Choroid plexus epithelial cell (primary cell): Measurements from ENCODE around the gene DMRT1.

Experiments
- DNase-seq: peaks from one replicate; pipeline ENCODE4 v3.0.0-alpha.2; 2010; ENCODE audit warnings: low read depth
- H3K4me3 ChIP-seq: 2 replicates; pipeline ENCODE4 v1.5.1; 2011; ENCODE audit warnings: low read depth, mild to moderate bottlenecking, control low read depth, low read length, moderate library complexity
- TF ChIP-seq, protein P1 (sequence below): conservative IDR thresholded peaks from 2 replicates; pipeline ENCODE4 v1.5.1; 2011; ENCODE audit warnings: low read depth, mild to moderate bottlenecking, control low read depth, inconsistent platforms, low read length, moderate library complexity

DMRT1 gene

DNA sequence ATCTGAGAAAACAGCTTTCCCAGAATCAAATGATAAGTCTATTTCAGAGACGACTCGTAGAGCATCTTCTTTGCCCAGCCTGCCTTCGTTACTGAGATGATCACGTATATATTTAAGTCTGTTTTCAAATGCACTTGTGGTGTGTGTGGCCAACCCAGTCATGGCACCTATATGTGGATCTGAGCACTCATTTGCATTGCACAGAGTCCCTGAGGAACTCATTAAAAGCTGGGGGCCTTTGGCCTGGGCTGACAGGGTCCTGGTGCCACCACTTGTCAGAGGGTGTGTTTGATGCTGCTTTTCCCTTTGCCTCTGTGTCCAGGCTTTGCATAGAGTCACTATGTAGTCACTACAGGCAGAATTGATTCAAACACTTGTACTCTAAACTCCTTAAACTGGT is 117.6 kb downstream of the DMRT1 start:
- H3K4me3 ChIP-seq, result no peak overlapping the region
- no peak for DNase-seq
- TF ChIP-seq, protein P1, sequence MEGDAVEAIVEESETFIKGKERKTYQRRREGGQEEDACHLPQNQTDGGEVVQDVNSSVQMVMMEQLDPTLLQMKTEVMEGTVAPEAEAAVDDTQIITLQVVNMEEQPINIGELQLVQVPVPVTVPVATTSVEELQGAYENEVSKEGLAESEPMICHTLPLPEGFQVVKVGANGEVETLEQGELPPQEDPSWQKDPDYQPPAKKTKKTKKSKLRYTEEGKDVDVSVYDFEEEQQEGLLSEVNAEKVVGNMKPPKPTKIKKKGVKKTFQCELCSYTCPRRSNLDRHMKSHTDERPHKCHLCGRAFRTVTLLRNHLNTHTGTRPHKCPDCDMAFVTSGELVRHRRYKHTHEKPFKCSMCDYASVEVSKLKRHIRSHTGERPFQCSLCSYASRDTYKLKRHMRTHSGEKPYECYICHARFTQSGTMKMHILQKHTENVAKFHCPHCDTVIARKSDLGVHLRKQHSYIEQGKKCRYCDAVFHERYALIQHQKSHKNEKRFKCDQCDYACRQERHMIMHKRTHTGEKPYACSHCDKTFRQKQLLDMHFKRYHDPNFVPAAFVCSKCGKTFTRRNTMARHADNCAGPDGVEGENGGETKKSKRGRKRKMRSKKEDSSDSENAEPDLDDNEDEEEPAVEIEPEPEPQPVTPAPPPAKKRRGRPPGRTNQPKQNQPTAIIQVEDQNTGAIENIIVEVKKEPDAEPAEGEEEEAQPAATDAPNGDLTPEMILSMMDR, result no peak

DNA sequence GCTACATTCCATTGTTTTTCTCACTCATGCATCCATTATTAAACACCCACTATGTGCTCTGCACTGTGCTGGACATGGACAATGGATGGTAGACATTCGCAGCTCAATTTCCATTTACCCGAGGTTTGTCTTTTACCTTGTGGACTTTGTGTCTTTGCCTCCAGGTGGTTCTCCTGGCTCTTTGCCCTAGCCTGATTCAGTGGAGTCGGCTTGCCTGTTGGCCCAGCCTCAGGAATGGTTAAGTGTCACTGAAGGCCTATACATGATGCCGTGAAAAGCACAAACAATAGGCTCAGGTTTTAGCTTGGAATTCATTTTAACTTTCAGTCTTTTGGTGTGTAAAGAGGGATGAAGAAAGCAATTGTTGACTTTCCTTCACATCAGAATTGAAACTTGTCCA is 118.4 kb downstream of the DMRT1 start:
- TF ChIP-seq, protein P1, result no peak
- no peak overlapping the region for H3K4me3 ChIP-seq
- no peak for DNase-seq

DNA sequence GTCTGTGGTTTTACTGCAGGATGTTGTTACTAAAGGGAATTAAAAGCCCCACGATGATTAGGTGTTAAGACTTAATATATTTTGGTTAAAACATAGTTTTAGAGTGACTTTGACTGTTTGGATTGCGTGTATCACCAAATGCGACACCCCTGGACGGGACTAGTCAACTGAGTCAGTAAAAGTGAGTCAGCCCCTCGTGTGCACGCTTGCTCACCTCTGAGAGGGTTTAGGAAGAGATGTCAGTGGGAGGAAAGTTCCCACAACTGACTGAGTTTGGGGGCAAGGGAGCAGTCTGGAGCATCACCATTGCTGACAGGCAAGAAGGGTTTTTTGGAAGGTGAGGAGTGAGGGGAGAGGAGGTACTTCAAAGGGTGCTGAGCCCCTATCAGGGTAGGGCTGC is 120.5 kb downstream of the DMRT1 start:
- no peak overlapping the region for H3K4me3 ChIP-seq
- no peak for DNase-seq
- TF ChIP-seq, protein P1, result no peak

DNA sequence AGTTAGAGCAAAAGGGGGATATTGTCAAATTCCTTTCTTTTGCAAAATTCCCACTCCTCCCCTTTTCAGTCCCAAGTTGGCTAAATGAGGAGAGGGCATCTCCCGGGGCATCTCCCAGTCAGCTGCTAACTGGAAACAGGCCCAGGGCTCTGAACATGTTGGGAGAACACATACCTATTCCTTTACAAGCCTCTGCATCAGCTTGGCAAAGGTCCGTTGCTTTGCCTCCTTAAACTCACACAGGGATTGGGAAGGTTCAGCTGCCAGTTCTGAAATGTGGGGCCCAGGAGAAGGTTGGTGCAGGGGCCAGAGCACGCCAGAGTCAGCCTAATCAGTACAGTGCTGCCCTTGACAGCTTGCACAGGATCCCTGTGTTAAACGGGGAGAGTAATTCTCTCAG is 124.0 kb downstream of the DMRT1 start:
- TF ChIP-seq, protein P1, result no peak
- no peak overlapping the region for H3K4me3 ChIP-seq
- DNase-seq, result no peak

DNA sequence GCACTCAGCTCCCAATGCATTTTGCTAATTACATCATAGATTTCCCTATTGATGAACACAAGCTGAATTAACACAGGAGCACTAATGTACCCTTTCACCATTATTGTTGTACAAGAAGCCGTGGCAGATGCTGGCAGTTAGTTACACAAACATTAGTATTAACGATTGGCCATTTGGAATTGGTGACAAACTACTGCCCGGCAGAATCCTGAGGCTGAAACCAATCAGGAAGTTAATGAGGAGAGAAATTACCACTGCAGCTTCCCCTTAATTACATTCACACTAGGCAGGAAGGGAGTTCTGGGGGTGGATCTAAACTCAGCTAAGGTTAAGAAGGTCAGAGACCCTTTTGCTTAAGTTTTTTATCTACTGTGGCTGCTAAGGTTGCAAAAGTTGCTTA is 125.4 kb downstream of the DMRT1 start:
- DNase-seq, result no peak
- TF ChIP-seq, protein P1, result no peak
- no peak overlapping the region for H3K4me3 ChIP-seq

DNA sequence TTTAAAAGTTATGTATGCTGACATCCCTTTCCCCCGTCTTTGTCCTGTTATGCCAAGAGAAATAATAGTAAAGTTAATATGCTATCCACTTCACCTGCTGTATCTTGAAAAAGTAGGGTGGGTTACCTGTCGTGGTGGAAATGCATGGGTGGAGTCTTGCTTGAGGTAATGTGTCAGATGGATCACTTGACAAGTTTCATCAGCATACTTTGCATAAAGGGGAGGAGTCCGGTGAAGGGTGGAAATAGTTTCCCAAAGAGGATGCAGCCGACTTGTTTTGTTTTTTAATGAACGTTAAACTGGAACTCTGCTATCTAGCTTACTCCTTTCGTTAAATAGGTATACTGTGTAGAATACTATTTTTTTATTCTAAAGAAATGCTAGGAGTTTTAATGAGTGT is 125.9 kb downstream of the DMRT1 start:
- no peak for DNase-seq
- no peak overlapping the region for H3K4me3 ChIP-seq
- TF ChIP-seq, protein P1, result no peak

DNA sequence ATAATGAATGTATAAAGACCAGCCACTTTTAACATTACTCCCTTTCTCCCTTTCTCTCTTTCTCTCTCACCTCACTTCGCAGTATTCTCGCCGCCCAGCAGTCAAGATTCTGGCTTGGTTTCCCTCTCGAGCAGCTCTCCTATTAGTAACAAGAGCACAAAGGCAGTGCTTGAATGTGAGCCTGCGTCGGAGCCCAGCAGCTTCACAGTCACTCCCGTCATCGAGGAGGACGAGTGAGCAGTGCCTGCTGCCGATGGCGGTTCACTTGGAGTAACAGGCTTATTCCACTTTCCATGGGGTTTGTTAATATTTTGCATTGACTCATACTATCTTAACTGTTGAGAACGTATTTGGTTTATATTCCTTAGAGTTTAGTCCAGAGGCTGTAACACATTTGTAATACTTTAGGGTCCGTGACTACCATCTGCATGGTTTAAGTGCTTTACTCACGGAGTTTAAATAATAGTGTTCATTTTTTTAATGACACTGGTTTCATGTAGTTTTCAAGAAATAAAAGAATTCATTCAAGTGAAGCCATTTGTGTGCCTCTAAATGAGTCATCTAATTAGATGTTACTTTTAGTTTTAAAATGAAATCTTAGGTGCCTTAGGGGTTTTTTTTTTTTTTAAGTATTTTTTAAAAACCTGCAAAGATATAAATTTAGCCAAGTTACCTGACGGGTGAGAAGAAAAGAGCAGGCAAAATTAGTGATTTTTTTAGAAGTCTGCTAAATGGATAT is 126.6 kb downstream of the DMRT1 start:
- H3K4me3 ChIP-seq, result no peak overlapping the region
- TF ChIP-seq, protein P1, result no peak
- DNase-seq, result no peak
